Stomach (tissue), 9 donors: Measurements from ENCODE around the gene FOS. TPM values are rescaled to one million over a fixed set of nuclear protein-coding genes. Genes with fewer than 3 reads are reported as not detected.

Experiments used
- DNase-seq, 2 donors: peaks; one replicate each; pipeline versions ENCODE4 v3.0.0 to v3.0.0-alpha.2; 2013 to 2019
- H3K27ac ChIP-seq, 5 donors: fragments of 200-600 bp in 4 of 5; sonication (generic) in 4 of 5; one replicate each; pipeline ENCODE4 v1.5.1; 2013 to 2019; ENCODE audit warnings: mild to moderate bottlenecking in 1 of 5, moderate library complexity in 1 of 5
- H3K27me3 ChIP-seq, 3 donors: fragments of 200-600 bp; sonication (generic); one replicate each; pipeline ENCODE4 v1.5.1; 2017 to 2019; ENCODE audit warnings: mixed run types in 1 of 3
- H3K36me3 ChIP-seq, 4 donors: fragments of 200-600 bp; sonication (generic); 1 replicate in 3 of 4; 2 replicates in 1 of 4; pipeline ENCODE4 v1.5.1; 2016 to 2019
- H3K4me1 ChIP-seq, 4 donors: fragments of 200-600 bp; sonication (generic); one replicate each; pipeline ENCODE4 v1.5.1; 2016 to 2019
- H3K4me3 ChIP-seq, 4 donors: fragments of 200-600 bp; sonication (generic) in 3 of 4; one replicate each; pipeline ENCODE4 v1.5.1; 2016 to 2019; ENCODE audit warnings: mild to moderate bottlenecking in 1 of 4
- H3K9me3 ChIP-seq, 4 donors: fragments of 200-600 bp; sonication (generic); one replicate each; pipeline ENCODE4 v1.5.1; 2016 to 2019
- CTCF ChIP-seq, 7 experiments: fragments of 450-650 bp in 4 of 7; fragments of 200-600 bp in 3 of 7; sonication (generic) in 3 of 7; IDR thresholded peaks; one replicate each; pipeline ENCODE4 v1.5.1; 2016 to 2019; ENCODE audit warnings: antibody characterized with exemption in 7 of 7, control low read depth in 2 of 7, mild to moderate bottlenecking in 1 of 7
- EP300 ChIP-seq: sonication (generic); formaldehyde crosslinking; IDR thresholded peaks from one replicate; pipeline ENCODE4 v1.6.1; 2017; ENCODE audit warnings: antibody characterized with exemption
- POLR2A ChIP-seq, 4 donors: fragments of 450-650 bp; IDR thresholded peaks; one replicate each; pipeline ENCODE4 v1.6.1; 2016; ENCODE audit warnings: antibody characterized with exemption in 4 of 4, control low read depth in 2 of 4, mild to moderate bottlenecking in 1 of 4, moderate library complexity in 1 of 4
- POLR2AphosphoS5 ChIP-seq, 3 donors: sonication (generic); formaldehyde crosslinking; IDR thresholded peaks; one replicate each; pipeline ENCODE4 v1.6.1; 2016; ENCODE audit warnings: antibody characterized with exemption in 3 of 3
- WGBS, 5 donors: extraction: QIAGEN DNeasy Blood & Tissue Kit in 3 of 5; methylation state at CpG; one replicate each; pipeline versions ENCODE4 v1.1.5 to v1.1.7; 2013 to 2018; 5-methylcytosine and 5-hydroxymethylcytosine counted together
- intact Hi-C: fragments of 100-400 bp; cut with DNase I; formaldehyde crosslinking; loops from one replicate; pipeline ENCODE4 v1.15.1; 2023; ENCODE audit warnings: low total_unique reads
- polyA plus RNA-seq, 3 donors: library from polyadenylated mRNA; stranded (reverse); fragments of 200-250 nt; gene quantifications; one replicate each; pipeline ENCODE4 v1.2.3, GENCODE V29; 2013
- total RNA-seq, 5 donors: library from RNA; depleted of rRNA; stranded (reverse); fragments of >200 nt; gene quantifications; one replicate each; pipeline versions ENCODE4 v1.1.0 to v1.2.3, GENCODE V29; 2014 to 2016
- donor health status: healthy with polysubstance abuse.
- donor health status: Bipolar disorder and iron deficiency.
- donor health status: healthy.

Gene FOS
- total and polyA plus RNA-seq, 8 donors = 62.2 to 1,274 (median 213) TPM

GRCh38 chr14:75312341-75312740 is 33.7 kb downstream of the FOS start:
- Histone ChIP-seq H3K36me3 (no peaks in the 10 kb centered on the region), H3K9me3 (no peaks in the 10 kb centered on the region), H3K27ac (no peak overlapping the region), H3K4me1 (peaks cover 13 to 51% (median 33%) of the 10 kb centered on the region in 4 donors), H3K4me3 (no peak overlapping the region), H3K27me3 (no peaks in the 10 kb centered on the region)
- TF ChIP-seq EP300 (no peak), POLR2AphosphoS5 (IDR thresholded peaks at IDR 0.05) (no peak), CTCF (IDR thresholded peaks at IDR 0.05) (no peak), POLR2A (IDR thresholded peaks at IDR 0.05) (no peak)
- intact Hi-C loops = no loop called here
- WGBS, 5 donors = 77 to 89% (median 86%) methylated on average over 4 of the region's 4 CpGs
- no peak for DNase-seq

GRCh38 chr14:75313294-75313693 is 34.7 kb downstream of the FOS start:
- H3K27ac ChIP-seq = no peak overlapping the region
- DNase-seq = no peak
- intact Hi-C loops = no loop called here
- no peaks in the 10 kb centered on the region for H3K27me3 ChIP-seq
- TF ChIP-seq POLR2AphosphoS5 (IDR thresholded peaks at IDR 0.05) = no peak
- TF ChIP-seq POLR2A (IDR thresholded peaks at IDR 0.05) = no peak
- no peak for TF ChIP-seq EP300
- no peak for TF ChIP-seq CTCF (IDR thresholded peaks at IDR 0.05)
- no peak overlapping the region for H3K4me3 ChIP-seq
- WGBS, 5 donors = 68 to 80% (median 69%) methylated on average over 5 of the region's 5 CpGs
- no peaks in the 10 kb centered on the region for H3K36me3 ChIP-seq
- peaks cover 13 to 51% (median 33%) of the 10 kb centered on the region in 4 donors for H3K4me1 ChIP-seq
- H3K9me3 ChIP-seq = no peaks in the 10 kb centered on the region

GRCh38 chr14:75315144-75315543 is 36.5 kb downstream of the FOS start:
- peak overlapping the region in 3 of 5 donors; percentile 33 to 62 (median 60) for H3K27ac ChIP-seq
- peaks cover 13 to 46% (median 31%) of the 10 kb centered on the region in 4 donors for H3K4me1 ChIP-seq
- no peaks in the 10 kb centered on the region for H3K27me3 ChIP-seq
- no peak overlapping the region for H3K4me3 ChIP-seq
- no peaks in the 10 kb centered on the region for H3K36me3 ChIP-seq
- intact Hi-C loops = no loop called here
- TF ChIP-seq POLR2AphosphoS5 (IDR thresholded peaks at IDR 0.05) = no peak
- no peak for TF ChIP-seq POLR2A (IDR thresholded peaks at IDR 0.05)
- TF ChIP-seq EP300 = no peak
- no peak for TF ChIP-seq CTCF (IDR thresholded peaks at IDR 0.05)
- DNase-seq = peak; percentile 54 to 76
- no peaks in the 10 kb centered on the region for H3K9me3 ChIP-seq
- WGBS, 5 donors = 10 to 21% (median 16%) methylated on average over 4 of the region's 4 CpGs

GRCh38 chr14:75317148-75317547 is 38.5 kb downstream of the FOS start:
- WGBS, 5 donors = 75 to 90% (median 81%) methylated on average over 4 of the region's 4 CpGs
- H3K36me3 ChIP-seq = no peaks in the 10 kb centered on the region
- no peak for DNase-seq
- intact Hi-C loops = no loop called here
- H3K9me3 ChIP-seq = no peaks in the 10 kb centered on the region
- peaks cover 0 to 28% (median 15%) of the 10 kb centered on the region in 4 donors for H3K4me1 ChIP-seq
- H3K27me3 ChIP-seq = no peaks in the 10 kb centered on the region
- H3K27ac ChIP-seq = no peak overlapping the region
- no peak for TF ChIP-seq EP300
- TF ChIP-seq CTCF (IDR thresholded peaks at IDR 0.05) = no peak
- no peak for TF ChIP-seq POLR2A (IDR thresholded peaks at IDR 0.05)
- no peak for TF ChIP-seq POLR2AphosphoS5 (IDR thresholded peaks at IDR 0.05)
- H3K4me3 ChIP-seq = no peak overlapping the region
